RCC 7860 (cell line): Measurements from ENCODE around the gene CSAD.
"Not testable (repeated sequence)": the region's sequence is repeated elsewhere in the genome, so short reads cannot be mapped to it uniquely, and the experiment has no call there.

Experiments
- DNase-seq: peaks from one replicate; pipeline ENCODE4 v3.0.0-alpha.2; 2015; ENCODE audit warnings: low spot score
- FAIRE-seq: peaks from 2 replicates; lab custom pipeline; 2012; peaks lifted over from hg19 to GRCh38; lab: Jason Lieb, UNC

Gene CSAD

GRCh38 chr12:53113951-53114350 is 66.8 kb downstream of the CSAD start:
- DNase-seq (no peak), FAIRE-seq (no peak)

- no peak for DNase-seq
- FAIRE-seq = no peak
These were observed 67.5 kb downstream of the CSAD start for GRCh38 chr12:53113136-53113705.

GRCh38 chr12:53112431-53112830 is 68.3 kb downstream of the CSAD start:
- FAIRE-seq, DNase-seq: not testable (repeated sequence)
